LNCaP clone FGC (cell line): ENCODE data around the gene IRF2BP2.
A peak's percentile ranks its signal among the peaks of the same experiment; 100 is the strongest.

Experiments
- DNase-seq: peaks from one replicate; pipeline ENCODE4 v3.0.0-alpha.2; 2011; ENCODE audit warnings: low read depth
- H3K4me3 ChIP-seq: 2 replicates; pipeline ENCODE4 v1.5.1; 2011; ENCODE audit warnings: mild to moderate bottlenecking, low read depth, low read length, control low read depth
- TF ChIP-seq, protein P1 (sequence below): IDR thresholded peaks from 2 replicates; pipeline ENCODE4 v1.5.1; 2012; ENCODE audit warnings: mild to moderate bottlenecking; ENCODE audit not compliant: control insufficient read depth, insufficient read depth; ENCODE audit errors: extremely low read depth

The IRF2BP2 gene

GRCh38 chr1:234613128-234613875 is 3.3 kb upstream of the IRF2BP2 start:
- TF ChIP-seq, protein P1, sequence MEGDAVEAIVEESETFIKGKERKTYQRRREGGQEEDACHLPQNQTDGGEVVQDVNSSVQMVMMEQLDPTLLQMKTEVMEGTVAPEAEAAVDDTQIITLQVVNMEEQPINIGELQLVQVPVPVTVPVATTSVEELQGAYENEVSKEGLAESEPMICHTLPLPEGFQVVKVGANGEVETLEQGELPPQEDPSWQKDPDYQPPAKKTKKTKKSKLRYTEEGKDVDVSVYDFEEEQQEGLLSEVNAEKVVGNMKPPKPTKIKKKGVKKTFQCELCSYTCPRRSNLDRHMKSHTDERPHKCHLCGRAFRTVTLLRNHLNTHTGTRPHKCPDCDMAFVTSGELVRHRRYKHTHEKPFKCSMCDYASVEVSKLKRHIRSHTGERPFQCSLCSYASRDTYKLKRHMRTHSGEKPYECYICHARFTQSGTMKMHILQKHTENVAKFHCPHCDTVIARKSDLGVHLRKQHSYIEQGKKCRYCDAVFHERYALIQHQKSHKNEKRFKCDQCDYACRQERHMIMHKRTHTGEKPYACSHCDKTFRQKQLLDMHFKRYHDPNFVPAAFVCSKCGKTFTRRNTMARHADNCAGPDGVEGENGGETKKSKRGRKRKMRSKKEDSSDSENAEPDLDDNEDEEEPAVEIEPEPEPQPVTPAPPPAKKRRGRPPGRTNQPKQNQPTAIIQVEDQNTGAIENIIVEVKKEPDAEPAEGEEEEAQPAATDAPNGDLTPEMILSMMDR, result no peak
- DNase-seq, result no peak
- peak overlapping the region; percentile 9; the same call in 1 of the 2 replicates for H3K4me3 ChIP-seq

DNA sequence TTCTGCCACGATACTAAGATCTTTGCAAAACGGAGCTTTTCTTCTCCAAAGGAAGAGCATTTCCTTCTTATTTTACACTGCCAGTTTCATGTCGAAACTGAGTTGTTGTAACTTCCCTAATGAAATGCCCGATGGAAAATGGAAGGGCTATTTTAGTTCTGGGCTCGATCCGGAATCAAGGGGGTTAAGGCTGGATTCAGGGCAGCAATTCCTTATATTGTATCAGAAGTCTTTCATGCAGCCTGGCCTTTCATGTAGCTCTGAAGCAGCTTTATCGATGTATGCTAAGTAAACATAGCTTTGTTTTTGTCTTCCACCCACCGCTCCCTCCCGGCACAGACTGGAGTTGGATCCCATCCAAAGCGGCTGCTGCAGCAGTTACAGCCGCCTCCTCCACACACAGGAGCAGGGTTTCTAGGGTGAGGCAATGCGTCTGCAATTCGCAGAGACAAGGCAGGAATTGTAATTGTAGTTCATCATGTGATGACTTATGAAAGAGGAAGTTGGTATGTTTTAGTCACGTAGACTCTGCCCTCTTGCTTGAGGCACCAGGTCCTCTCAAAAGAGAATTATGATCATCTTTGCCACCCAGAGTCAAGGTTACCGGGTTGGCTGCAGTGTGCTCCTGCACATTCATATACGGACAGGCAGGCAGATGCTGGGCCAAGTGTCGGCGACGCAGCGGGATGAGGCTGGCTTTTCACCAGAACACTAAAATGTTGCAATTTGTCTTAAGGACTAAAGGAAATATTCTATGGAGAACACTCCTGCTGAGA is 2.6 kb upstream of the IRF2BP2 start:
- peak overlapping the region; percentile 9 for H3K4me3 ChIP-seq
- TF ChIP-seq, protein P1, result no peak
- DNase-seq, result peak; percentile 89

- TF ChIP-seq, protein P1, result no peak
- no peak overlapping the region for H3K4me3 ChIP-seq
- no peak for DNase-seq
Measured at GRCh38 chr1:234611847-234612351, 1.9 kb upstream of the IRF2BP2 start.

- TF ChIP-seq, protein P1, result 0 out of 2 replicates have a peak, but pooled peaks have one; percentile 11
- peak overlapping the region; percentile 51 for H3K4me3 ChIP-seq
- peak; percentile 91 for DNase-seq
Measured at GRCh38 chr1:234611225-234611846, 1.4 kb upstream of the IRF2BP2 start.

GRCh38 chr1:234610666-234611224 is 767 bp upstream of the IRF2BP2 start:
- DNase-seq, result peak; percentile 78
- TF ChIP-seq, protein P1, result no peak

DNA sequence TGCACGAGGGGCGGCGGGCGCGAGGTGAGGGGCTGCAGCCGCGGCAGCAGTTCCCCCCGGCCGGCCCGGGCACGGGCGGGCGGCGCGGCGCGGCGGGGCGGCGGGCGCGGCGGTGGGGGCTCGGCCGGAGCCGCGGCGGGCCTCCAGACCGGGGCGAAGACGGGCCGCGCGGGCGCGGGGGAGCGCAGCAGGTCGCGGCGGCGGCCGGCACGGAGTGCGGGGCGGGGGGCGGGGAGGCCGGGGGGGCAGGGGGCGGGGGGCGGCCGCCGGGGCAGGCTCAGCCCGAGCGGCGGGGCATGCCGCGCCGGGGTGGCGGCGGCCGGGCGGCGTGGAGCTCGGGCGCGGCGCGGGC is 311 bp downstream of the IRF2BP2 start:
- TF ChIP-seq, protein P1, result no peak
- H3K4me3 ChIP-seq, result peak overlapping the region; percentile 51
- no peak for DNase-seq

More at GRCh38 chr1:234610666-234611224, 767 bp upstream of the IRF2BP2 start:
- peak overlapping the region; percentile 51 for H3K4me3 ChIP-seq
